Measurements from ENCODE around the gene MLXIP. TPM values are rescaled to one million over a fixed set of nuclear protein-coding genes. Genes with fewer than 3 reads are reported as not detected.
A peak's percentile ranks its signal among the peaks of the same experiment; 100 is the strongest.
"Not testable (repeated sequence)": the region's sequence is repeated elsewhere in the genome, so short reads cannot be mapped to it uniquely, and the experiment has no call there.

Gene MLXIP
- total RNA-seq, 1 experiment from 2014 or later = 32.4 TPM

DNA sequence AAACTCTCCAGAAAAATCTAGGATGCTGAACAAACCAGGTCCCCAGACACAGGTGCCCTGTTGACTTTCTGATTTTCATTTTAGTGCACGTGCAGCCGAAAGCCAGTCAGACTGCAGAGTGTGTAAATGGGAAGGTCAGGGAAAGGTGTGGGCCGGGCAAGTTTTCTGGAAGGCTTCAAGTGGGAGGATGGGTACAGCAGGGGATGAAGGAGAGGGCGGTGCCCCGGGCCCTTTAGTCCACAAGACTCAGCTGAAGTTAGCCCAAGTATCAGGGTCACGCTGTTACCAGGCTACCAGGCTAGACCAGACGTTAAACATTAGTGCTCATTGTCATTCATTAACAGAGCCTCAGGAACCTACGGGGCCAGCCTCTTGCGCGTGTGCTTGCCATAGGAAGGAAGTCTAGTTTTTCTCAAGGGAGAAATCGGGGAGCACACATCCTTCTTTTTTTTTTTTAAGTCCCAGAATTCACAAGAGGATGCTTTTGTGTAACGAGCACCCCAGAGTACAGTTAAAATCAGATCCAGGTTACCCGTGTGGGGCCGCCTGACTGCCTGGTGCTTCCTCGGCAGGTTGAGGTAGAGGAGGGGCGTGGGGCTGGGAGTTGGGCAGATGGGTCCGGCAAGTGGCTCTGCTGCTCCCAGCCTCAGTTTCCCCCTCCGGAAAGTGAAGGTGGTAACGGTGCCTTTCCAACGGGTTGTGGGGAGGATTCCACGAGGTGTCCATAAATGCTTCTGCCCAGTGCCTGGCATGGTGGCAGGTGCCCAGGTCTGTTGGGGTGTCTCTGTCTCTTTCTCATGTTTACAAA lies 37.8 kb upstream of the MLXIP start:
- Histone ChIP-seq H4K20me1 (ENCODE audit: control insufficient read depth, insufficient read depth, insufficient read length) (no peaks in the 10 kb centered on the region), H3K79me2 (ENCODE audit: insufficient read depth, low read length) (no peaks in the 10 kb centered on the region)
- H3K27ac Mint-ChIP-seq = peak overlapping the region in 1 of 3 experiments; percentile 12; a peak in 2 of 7 replicates

DNA sequence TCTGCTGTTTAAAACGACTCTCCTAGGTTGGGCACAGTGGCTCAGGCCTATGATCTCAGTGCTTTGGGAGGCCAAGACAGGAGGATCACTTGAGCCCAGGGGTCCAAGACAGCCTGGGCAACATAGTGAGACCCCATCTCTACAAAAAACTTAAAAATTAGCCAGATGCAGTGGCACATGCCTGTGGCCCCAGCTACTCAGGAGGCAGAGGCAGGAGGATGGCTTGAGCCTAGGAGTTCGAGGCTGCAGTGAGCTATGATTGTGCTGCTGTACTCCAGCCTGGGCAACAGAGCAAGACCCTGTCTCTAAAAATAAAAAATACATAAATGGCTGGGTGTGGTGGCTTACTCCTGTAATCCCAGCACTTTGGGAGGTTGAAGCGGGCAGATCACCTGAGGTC lies 37.1 kb upstream of the MLXIP start:
- not testable (repeated sequence) for H4K8ac ChIP-seq (replicated peaks; ENCODE audit: insufficient read length, low read depth, low read length); H3K4me1 Mint-ChIP-seq; H2BK12ac ChIP-seq (ENCODE audit: insufficient read length, low read depth, low read length); H3T11ph ChIP-seq (ENCODE audit: low read length); H3K9ac ChIP-seq (ENCODE audit: extremely low read depth, insufficient read length, low read length); H2AFZ ChIP-seq (ENCODE audit: low read length); DNase-seq; H3K4ac ChIP-seq (ENCODE audit: low read depth, low read length); H3K9me3 ChIP-seq (ENCODE audit: control insufficient read depth, low read depth, low read length); H3K27me3 Mint-ChIP-seq (ENCODE audit: low read depth); H2BK5ac ChIP-seq (ENCODE audit: insufficient read length, low read length); H3K4me3 Mint-ChIP-seq; H3K27ac ChIP-seq (ENCODE audit: insufficient read length, low read depth, low read length); H3K23me2 ChIP-seq (ENCODE audit: insufficient read length, low read depth, low read length, poor library complexity, severe bottlenecking); H3K79me1 ChIP-seq (ENCODE audit: insufficient read depth, low read depth, low read length, poor library complexity, severe bottlenecking); H3K27me3 ChIP-seq (ENCODE audit: insufficient read depth, low read length); H4K91ac ChIP-seq (ENCODE audit: insufficient read length, low read depth, low read length); H3K56ac ChIP-seq (ENCODE audit: insufficient read length, low read depth, low read length); H3K18ac ChIP-seq (ENCODE audit: insufficient read length, low read depth, low read length); H3K14ac ChIP-seq (ENCODE audit: insufficient read depth, low read length); H3K27ac Mint-ChIP-seq; H4K5ac ChIP-seq (ENCODE audit: insufficient read length, low read depth, low read length); H2BK20ac ChIP-seq (ENCODE audit: low read depth, low read length, poor library complexity, severe bottlenecking); H3K4me2 ChIP-seq (ENCODE audit: insufficient read depth, insufficient read length, low read length); H3K9me3 Mint-ChIP-seq; H2BK120ac ChIP-seq (ENCODE audit: low read depth, low read length, poor library complexity, severe bottlenecking); H3K4me1 ChIP-seq (ENCODE audit: insufficient read depth, low read length); H2BK15ac ChIP-seq (ENCODE audit: low read depth, low read length); H3K79me2 ChIP-seq (ENCODE audit: insufficient read depth, low read length); H3K23ac ChIP-seq (ENCODE audit: insufficient read length, low read depth, low read length); H2AK5ac ChIP-seq (ENCODE audit: insufficient read length, low read length); H4K20me1 ChIP-seq (ENCODE audit: control insufficient read depth, insufficient read depth, insufficient read length)
- H3K36me3 Mint-ChIP-seq (ENCODE audit: insufficient read depth in 1 of 3, low read depth in 3 of 3) = peaks cover 17 to 68% (median 56%) of the 10 kb centered on the region in 3 experiments; a peak in 6 of 7 replicates
- no CpG with 5 or more reads among the region's 3 CpGs for WGBS (ENCODE audit: extremely low coverage, insufficient read length, low lambda C conversion rate)

More for the DNA sequence above, 37.8 kb upstream of the MLXIP start:
- no peak overlapping the region for H2BK12ac ChIP-seq (ENCODE audit: insufficient read length, low read depth, low read length)
- no peak overlapping the region for H2BK20ac ChIP-seq (ENCODE audit: low read depth, low read length, poor library complexity, severe bottlenecking)
- H4K91ac ChIP-seq (ENCODE audit: insufficient read length, low read depth, low read length) = no peak overlapping the region
- H2BK120ac ChIP-seq (ENCODE audit: low read depth, low read length, poor library complexity, severe bottlenecking) = no peak overlapping the region
- H3K14ac ChIP-seq (ENCODE audit: insufficient read depth, low read length) = no peak overlapping the region
- no peak overlapping the region for H3K18ac ChIP-seq (ENCODE audit: insufficient read length, low read depth, low read length)
- H3K27ac ChIP-seq (ENCODE audit: insufficient read length, low read depth, low read length) = no peak overlapping the region
- H3K4me2 ChIP-seq (ENCODE audit: insufficient read depth, insufficient read length, low read length) = no peak overlapping the region
- Mint-ChIP-seq H3K36me3 (ENCODE audit: insufficient read depth in 1 of 3, low read depth in 3 of 3) (peaks cover 21 to 68% (median 56%) of the 10 kb centered on the region in 3 experiments; a peak in 6 of 7 replicates), H3K4me1 (peaks cover 0 to 4% of the 10 kb centered on the region in 2 experiments; a peak in 1 of 4 replicates), H3K27me3 (ENCODE audit: low read depth) (no peaks in the 10 kb centered on the region), H3K9me3 (no peaks in the 10 kb centered on the region), H3K4me3 (no peak overlapping the region)
- no peak overlapping the region for H3K9ac ChIP-seq (ENCODE audit: extremely low read depth, insufficient read length, low read length)
- no peak overlapping the region for H4K8ac ChIP-seq (replicated peaks; ENCODE audit: insufficient read length, low read depth, low read length)
- H3K79me1 ChIP-seq (ENCODE audit: insufficient read depth, low read depth, low read length, poor library complexity, severe bottlenecking) = no peaks in the 10 kb centered on the region
- no peaks in the 10 kb centered on the region for H3K23me2 ChIP-seq (ENCODE audit: insufficient read length, low read depth, low read length, poor library complexity, severe bottlenecking)
- H3K27me3 ChIP-seq (ENCODE audit: insufficient read depth, low read length) = no peaks in the 10 kb centered on the region
- H3K4ac ChIP-seq (ENCODE audit: low read depth, low read length) = no peak overlapping the region
- TF ChIP-seq, protein P1, sequence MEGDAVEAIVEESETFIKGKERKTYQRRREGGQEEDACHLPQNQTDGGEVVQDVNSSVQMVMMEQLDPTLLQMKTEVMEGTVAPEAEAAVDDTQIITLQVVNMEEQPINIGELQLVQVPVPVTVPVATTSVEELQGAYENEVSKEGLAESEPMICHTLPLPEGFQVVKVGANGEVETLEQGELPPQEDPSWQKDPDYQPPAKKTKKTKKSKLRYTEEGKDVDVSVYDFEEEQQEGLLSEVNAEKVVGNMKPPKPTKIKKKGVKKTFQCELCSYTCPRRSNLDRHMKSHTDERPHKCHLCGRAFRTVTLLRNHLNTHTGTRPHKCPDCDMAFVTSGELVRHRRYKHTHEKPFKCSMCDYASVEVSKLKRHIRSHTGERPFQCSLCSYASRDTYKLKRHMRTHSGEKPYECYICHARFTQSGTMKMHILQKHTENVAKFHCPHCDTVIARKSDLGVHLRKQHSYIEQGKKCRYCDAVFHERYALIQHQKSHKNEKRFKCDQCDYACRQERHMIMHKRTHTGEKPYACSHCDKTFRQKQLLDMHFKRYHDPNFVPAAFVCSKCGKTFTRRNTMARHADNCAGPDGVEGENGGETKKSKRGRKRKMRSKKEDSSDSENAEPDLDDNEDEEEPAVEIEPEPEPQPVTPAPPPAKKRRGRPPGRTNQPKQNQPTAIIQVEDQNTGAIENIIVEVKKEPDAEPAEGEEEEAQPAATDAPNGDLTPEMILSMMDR (conservative IDR thresholded peaks at IDR 0.05) = no peak
- no peak overlapping the region for H3T11ph ChIP-seq (ENCODE audit: low read length)
- WGBS (ENCODE audit: extremely low coverage, insufficient read length, low lambda C conversion rate) = no CpG with 5 or more reads among the region's 21 CpGs
- no peak overlapping the region for H4K5ac ChIP-seq (ENCODE audit: insufficient read length, low read depth, low read length)
- H3K9me3 ChIP-seq (ENCODE audit: control insufficient read depth, low read depth, low read length) = no peaks in the 10 kb centered on the region
- H2BK5ac ChIP-seq (ENCODE audit: insufficient read length, low read length) = no peak overlapping the region
- H3K23ac ChIP-seq (ENCODE audit: insufficient read length, low read depth, low read length) = no peak overlapping the region
- no peak for DNase-seq
- H2AK5ac ChIP-seq (ENCODE audit: insufficient read length, low read length) = no peak overlapping the region
- no peak overlapping the region for H2AFZ ChIP-seq (ENCODE audit: low read length)
- H3K4me1 ChIP-seq (ENCODE audit: insufficient read depth, low read length) = no peaks in the 10 kb centered on the region
- H2BK15ac ChIP-seq (ENCODE audit: low read depth, low read length) = no peak overlapping the region
- no peak overlapping the region for H3K56ac ChIP-seq (ENCODE audit: insufficient read length, low read depth, low read length)

Data from H9 (cell line).